ENCODE results near the gene UBR4.
A peak's percentile ranks its signal among the peaks of the same experiment; 100 is the strongest.

Gene UBR4

GRCh38 chr1:19177811-19178210 is 32.3 kb downstream of the UBR4 start:
- H3K4me2 ChIP-seq (ENCODE audit: low read length): no peak overlapping the region
- TF ChIP-seq CTCF (IDR thresholded peaks at IDR 0.05; ENCODE audit: low read depth, low read length): no peak
- TF ChIP-seq EZH2phosphoT487 (IDR thresholded peaks at IDR 0.05; ENCODE audit: low read depth): no peak
- H2AFZ ChIP-seq (ENCODE audit: low read depth, low read length): no peak overlapping the region
- H3K4me3 ChIP-seq (ENCODE audit: low read length): no peak overlapping the region
- H3K36me3 ChIP-seq (replicated peaks; ENCODE audit: low read depth, low read length): peaks cover 54% of the 10 kb centered on the region
- no peak overlapping the region for H3K27ac ChIP-seq (ENCODE audit: low read length)
- no peaks in the 10 kb centered on the region for H3K79me2 ChIP-seq (ENCODE audit: low read length)
- no peaks in the 10 kb centered on the region for H3K27me3 ChIP-seq (ENCODE audit: low read depth, low read length)
- no peaks in the 10 kb centered on the region for H4K20me1 ChIP-seq (ENCODE audit: insufficient read depth, low read length)
- H3K9me3 ChIP-seq (ENCODE audit: insufficient read depth, low read length): no peaks in the 10 kb centered on the region
- no peaks in the 10 kb centered on the region for H3K4me1 ChIP-seq (ENCODE audit: low read length)
- H3K9ac ChIP-seq (ENCODE audit: low read length): no peak overlapping the region

- H3K9ac ChIP-seq (ENCODE audit: low read length): peak overlapping the region; percentile 47; the same call in 1 of the 2 replicates
- TF ChIP-seq EZH2phosphoT487 (IDR thresholded peaks at IDR 0.05; ENCODE audit: low read depth) (no peak), CTCF (IDR thresholded peaks at IDR 0.05; ENCODE audit: low read depth, low read length) (no peak)
- H3K4me3 ChIP-seq (ENCODE audit: low read length): peak overlapping the region; percentile 62
- H4K20me1 ChIP-seq (ENCODE audit: insufficient read depth, low read length): peaks cover 13% of the 10 kb centered on the region
- peaks cover 64% of the 10 kb centered on the region for H3K4me1 ChIP-seq (ENCODE audit: low read length)
- no peaks in the 10 kb centered on the region for H3K9me3 ChIP-seq (ENCODE audit: insufficient read depth, low read length)
- H3K36me3 ChIP-seq (replicated peaks; ENCODE audit: low read depth, low read length): peaks cover 76% of the 10 kb centered on the region
- peak overlapping the region; percentile 93 for H3K27ac ChIP-seq (ENCODE audit: low read length)
- peaks cover 34% of the 10 kb centered on the region for H3K79me2 ChIP-seq (ENCODE audit: low read length)
- peak overlapping the region; percentile 87 for H3K4me2 ChIP-seq (ENCODE audit: low read length)
- no peaks in the 10 kb centered on the region for H3K27me3 ChIP-seq (ENCODE audit: low read depth, low read length)
- no peak overlapping the region for H2AFZ ChIP-seq (ENCODE audit: low read depth, low read length)
Measured at GRCh38 chr1:19169642-19170041, 40.4 kb downstream of the UBR4 start.

- H3K27me3 ChIP-seq (ENCODE audit: low read depth, low read length): no peaks in the 10 kb centered on the region
Measured at GRCh38 chr1:19167140-19167539, 42.9 kb downstream of the UBR4 start.

GRCh38 chr1:19166066-19166465 is 44.0 kb downstream of the UBR4 start:
- Histone ChIP-seq H3K4me2 (ENCODE audit: low read length) (peak overlapping the region; percentile 30; the same call in 1 of the 2 replicates), H3K4me1 (ENCODE audit: low read length) (peaks cover 60% of the 10 kb centered on the region), H3K9ac (ENCODE audit: low read length) (peak overlapping the region; percentile 10; the same call in 1 of the 2 replicates), H3K79me2 (ENCODE audit: low read length) (peaks cover 34% of the 10 kb centered on the region), H3K36me3 (replicated peaks; ENCODE audit: low read depth, low read length) (peaks cover 87% of the 10 kb centered on the region), H3K27ac (ENCODE audit: low read length) (peak overlapping the region; percentile 35), H3K9me3 (ENCODE audit: insufficient read depth, low read length) (no peaks in the 10 kb centered on the region), H2AFZ (ENCODE audit: low read depth, low read length) (no peak overlapping the region), H3K27me3 (ENCODE audit: low read depth, low read length) (no peaks in the 10 kb centered on the region), H4K20me1 (ENCODE audit: insufficient read depth, low read length) (peaks cover 13% of the 10 kb centered on the region), H3K4me3 (ENCODE audit: low read length) (no peak overlapping the region)
- TF ChIP-seq CTCF (IDR thresholded peaks at IDR 0.05; ENCODE audit: low read depth, low read length): no peak
- no peak for TF ChIP-seq EZH2phosphoT487 (IDR thresholded peaks at IDR 0.05; ENCODE audit: low read depth)

More at GRCh38 chr1:19167140-19167539, 42.9 kb downstream of the UBR4 start:
- Histone ChIP-seq H3K4me3 (ENCODE audit: low read length) (no peak overlapping the region), H2AFZ (ENCODE audit: low read depth, low read length) (no peak overlapping the region), H3K36me3 (replicated peaks; ENCODE audit: low read depth, low read length) (peaks cover 82% of the 10 kb centered on the region), H3K4me2 (ENCODE audit: low read length) (no peak overlapping the region), H3K9ac (ENCODE audit: low read length) (no peak overlapping the region), H3K79me2 (ENCODE audit: low read length) (peaks cover 34% of the 10 kb centered on the region), H4K20me1 (ENCODE audit: insufficient read depth, low read length) (peaks cover 13% of the 10 kb centered on the region), H3K9me3 (ENCODE audit: insufficient read depth, low read length) (no peaks in the 10 kb centered on the region), H3K4me1 (ENCODE audit: low read length) (peaks cover 64% of the 10 kb centered on the region), H3K27ac (ENCODE audit: low read length) (no peak overlapping the region)
- no peak for TF ChIP-seq CTCF (IDR thresholded peaks at IDR 0.05; ENCODE audit: low read depth, low read length)
- TF ChIP-seq EZH2phosphoT487 (IDR thresholded peaks at IDR 0.05; ENCODE audit: low read depth): no peak

All from OCI-LY3 (cell line).